H9 (cell line): ENCODE results near the gene FNDC3A. TPM values are rescaled to one million over a fixed set of nuclear protein-coding genes. Genes with fewer than 3 reads are reported as not detected.

ENCODE experiments used
- DNase-seq: peaks from one replicate; pipeline ENCODE4 v3.0.0-alpha.2; 2017
- H2AFZ ChIP-seq: one replicate; pipeline ENCODE4 v1.6.1; 2013; ENCODE audit warnings: mild to moderate bottlenecking, low read length, control low read depth, moderate library complexity
- H2AK5ac ChIP-seq: 2 replicates; pipeline ENCODE4 v1.6.1; 2013; ENCODE audit warnings: low read length, control low read depth, mixed read lengths; ENCODE audit not compliant: insufficient read length
- H2BK120ac ChIP-seq: one replicate; pipeline ENCODE4 v1.6.1; 2013; ENCODE audit warnings: low read depth, mild to moderate bottlenecking, low read length, control low read depth, inconsistent platforms; ENCODE audit not compliant: poor library complexity, severe bottlenecking
- H2BK12ac ChIP-seq: 2 replicates; pipeline ENCODE4 v1.6.1; 2013; ENCODE audit warnings: low read length, control low read depth, mixed read lengths, low read depth; ENCODE audit not compliant: insufficient read length
- H2BK15ac ChIP-seq: 2 replicates; pipeline ENCODE4 v1.6.1; 2013; ENCODE audit warnings: low read depth, low read length, control low read depth
- H2BK20ac ChIP-seq: one replicate; pipeline ENCODE4 v1.6.1; 2013; ENCODE audit warnings: low read depth, mild to moderate bottlenecking, low read length, control low read depth, inconsistent platforms; ENCODE audit not compliant: poor library complexity, severe bottlenecking
- H2BK5ac ChIP-seq: 2 replicates; pipeline ENCODE4 v1.6.1; 2013; ENCODE audit warnings: low read length, control low read depth, mixed read lengths; ENCODE audit not compliant: insufficient read length
- H3K14ac ChIP-seq: 2 replicates; pipeline ENCODE4 v1.6.1; 2013; ENCODE audit warnings: low read length, control low read depth; ENCODE audit not compliant: insufficient read depth
- H3K18ac ChIP-seq: 2 replicates; pipeline ENCODE4 v1.6.1; 2013; ENCODE audit warnings: low read depth, mild to moderate bottlenecking, mixed read lengths, low read length, control low read depth; ENCODE audit not compliant: insufficient read length
- H3K23ac ChIP-seq: 2 replicates; pipeline ENCODE4 v1.6.1; 2013; ENCODE audit warnings: low read length, control low read depth, mixed read lengths, low read depth; ENCODE audit not compliant: insufficient read length
- H3K23me2 ChIP-seq: 2 replicates; pipeline ENCODE4 v1.6.1; 2013; ENCODE audit warnings: low read depth, mild to moderate bottlenecking, mixed read lengths, low read length, control low read depth; ENCODE audit not compliant: insufficient read length, poor library complexity, severe bottlenecking
- H3K27ac ChIP-seq: 2 replicates; pipeline ENCODE4 v1.5.1; 2013; ENCODE audit warnings: low read length, control low read depth, mixed read lengths, low read depth; ENCODE audit not compliant: insufficient read length
- H3K27me3 ChIP-seq: 2 replicates; pipeline ENCODE4 v1.6.1; 2013; ENCODE audit warnings: low read length, control low read depth, inconsistent platforms; ENCODE audit not compliant: insufficient read depth
- H3K4ac ChIP-seq: 2 replicates; pipeline ENCODE4 v1.6.1; 2013; ENCODE audit warnings: low read depth, mild to moderate bottlenecking, control low read depth, inconsistent platforms, low read length, moderate library complexity
- H3K4me1 ChIP-seq: 2 replicates; pipeline ENCODE4 v1.6.1; 2013; ENCODE audit warnings: low read length, control low read depth, inconsistent platforms; ENCODE audit not compliant: insufficient read depth
- H3K4me2 ChIP-seq: 2 replicates; pipeline ENCODE4 v1.6.1; 2013; ENCODE audit warnings: low read length, control low read depth, mixed read lengths; ENCODE audit not compliant: insufficient read length, insufficient read depth
- H3K56ac ChIP-seq: 2 replicates; pipeline ENCODE4 v1.6.1; 2013; ENCODE audit warnings: low read depth, mild to moderate bottlenecking, mixed read lengths, low read length, control low read depth; ENCODE audit not compliant: insufficient read length
- H3K79me1 ChIP-seq: 2 replicates; pipeline ENCODE4 v1.6.1; 2013; ENCODE audit warnings: low read depth, mild to moderate bottlenecking, moderate library complexity, low read length, control low read depth, inconsistent platforms; ENCODE audit not compliant: insufficient read depth, poor library complexity, severe bottlenecking
- H3K79me2 ChIP-seq: 2 replicates; pipeline ENCODE4 v1.6.1; 2013; ENCODE audit warnings: low read length, control low read depth, inconsistent platforms; ENCODE audit not compliant: insufficient read depth
- H3K9ac ChIP-seq: 2 replicates; pipeline ENCODE4 v1.6.1; 2013; ENCODE audit warnings: low read length, control low read depth, mixed read lengths; ENCODE audit not compliant: insufficient read length; ENCODE audit errors: extremely low read depth
- H3K9me3 ChIP-seq: one replicate; pipeline ENCODE4 v1.6.1; 2013; ENCODE audit warnings: low read depth, low read length, inconsistent platforms; ENCODE audit not compliant: control insufficient read depth
- H3T11ph ChIP-seq: one replicate; pipeline ENCODE4 v1.6.1; 2013; ENCODE audit warnings: mild to moderate bottlenecking, low read length, control low read depth, inconsistent platforms
- H4K20me1 ChIP-seq: one replicate; pipeline ENCODE4 v1.6.1; 2013; ENCODE audit not compliant: control insufficient read depth, insufficient read length, insufficient read depth
- H4K5ac ChIP-seq: 2 replicates; pipeline ENCODE4 v1.6.1; 2013; ENCODE audit warnings: low read depth, mild to moderate bottlenecking, mixed read lengths, low read length, control low read depth; ENCODE audit not compliant: insufficient read length
- H4K8ac ChIP-seq: replicated peaks from 2 replicates; pipeline ENCODE4 v1.6.1; 2013; ENCODE audit warnings: low read length, control low read depth, mixed read lengths, low read depth; ENCODE audit not compliant: insufficient read length
- H4K91ac ChIP-seq: 2 replicates; pipeline ENCODE4 v1.6.1; 2013; ENCODE audit warnings: low read depth, mild to moderate bottlenecking, moderate library complexity, mixed read lengths, low read length, control low read depth; ENCODE audit not compliant: insufficient read length
- H3K27ac Mint-ChIP-seq, 3 experiments: 2 replicates in 2 of 3; 3 replicates in 1 of 3; pipeline ENCODE4 v1.8.0; 2020 to 2021; ENCODE audit warnings: mixed read lengths in 3 of 3, mild to moderate bottlenecking in 1 of 3, moderate library complexity in 1 of 3
- H3K27me3 Mint-ChIP-seq: 2 replicates; pipeline ENCODE4 v1.8.0; 2021; ENCODE audit warnings: low read depth, mild to moderate bottlenecking, moderate library complexity, mixed read lengths
- H3K36me3 Mint-ChIP-seq, 3 experiments: 2 replicates in 2 of 3; 3 replicates in 1 of 3; pipeline ENCODE4 v1.8.0; 2020 to 2021; ENCODE audit warnings: low read depth in 3 of 3, mixed read lengths in 3 of 3; ENCODE audit not compliant: insufficient read depth in 1 of 3
- H3K4me1 Mint-ChIP-seq, 2 experiments: 2 replicates each; pipeline ENCODE4 v1.8.0; 2020; ENCODE audit warnings: mixed read lengths in 2 of 2
- H3K4me3 Mint-ChIP-seq, 2 experiments: 2 replicates in 1 of 2; 3 replicates in 1 of 2; pipeline ENCODE4 v1.8.0; 2020 to 2021; ENCODE audit warnings: mild to moderate bottlenecking in 2 of 2, mixed read lengths in 2 of 2, moderate library complexity in 1 of 2
- H3K9me3 Mint-ChIP-seq, 2 experiments: 2 replicates in 1 of 2; 3 replicates in 1 of 2; pipeline ENCODE4 v1.8.0; 2020; ENCODE audit warnings: mild to moderate bottlenecking in 2 of 2, mixed read lengths in 2 of 2, moderate library complexity in 1 of 2
- WGBS: extraction: QIAGEN DNeasy Blood & Tissue Kit; methylation state at CpG from one replicate; pipeline ENCODE4 v1.1.7; 2013; ENCODE audit warnings: missing lambda C conversion rate, low lambda C conversion rate, mixed read lengths; ENCODE audit not compliant: insufficient read length; ENCODE audit errors: extremely low coverage; 5-methylcytosine and 5-hydroxymethylcytosine counted together
- total RNA-seq: library from RNA; stranded (reverse); gene quantifications from 2 replicates; pipeline ENCODE4 v1.2.1, GENCODE V29; 2021
- TF ChIP-seq, protein P1 (sequence below): fragments of 200-600 bp; sonication (generic); conservative IDR thresholded peaks from 3 replicates; pipeline ENCODE4 v1.8.0; 2021; ENCODE audit warnings: antibody characterized with exemption, mild to moderate bottlenecking

The FNDC3A gene
- total RNA-seq, 1 experiment from 2014 or later = 27.4 TPM

DNA sequence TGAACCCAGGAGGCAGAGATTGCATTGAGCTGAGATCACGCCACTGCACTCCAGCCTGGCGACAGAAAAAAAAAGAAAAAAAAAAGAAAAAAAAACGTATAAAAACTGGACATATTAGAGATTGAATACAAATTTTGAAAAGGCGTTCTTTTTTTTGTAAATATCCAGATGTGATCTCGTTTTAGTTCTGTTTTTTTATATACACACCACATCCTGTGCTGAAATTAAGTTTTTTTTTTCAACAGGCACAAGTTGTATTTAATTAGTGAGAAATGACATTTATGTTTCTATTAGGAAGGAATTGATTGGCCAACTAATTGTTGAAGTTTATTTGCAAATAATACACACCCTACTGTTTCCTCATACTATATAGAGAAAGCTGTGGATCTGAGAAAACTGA, 275.6 kb downstream of the FNDC3A start:
- no peak overlapping the region for H2BK15ac ChIP-seq
- no CpG with 5 or more reads among the region's 5 CpGs for WGBS
- H3K23ac ChIP-seq = no peak overlapping the region
- H3K9ac ChIP-seq = no peak overlapping the region
- H2BK20ac ChIP-seq = no peak overlapping the region
- no peak overlapping the region for H3K4me2 ChIP-seq
- no peaks in the 10 kb centered on the region for H3K4me1 ChIP-seq
- no peak for DNase-seq
- H3K18ac ChIP-seq = no peak overlapping the region
- peaks cover 0 to 3% (median 0%) of the 10 kb centered on the region in 3 experiments; a peak in 1 of 7 replicates for H3K36me3 Mint-ChIP-seq
- no peak overlapping the region for H2BK120ac ChIP-seq
- no peaks in the 10 kb centered on the region; the same call in 1 of the 2 replicates for H3K27me3 Mint-ChIP-seq
- H3T11ph ChIP-seq = no peak overlapping the region
- H3K23me2 ChIP-seq = peaks cover 9% of the 10 kb centered on the region
- H3K9me3 Mint-ChIP-seq = no peaks in the 10 kb centered on the region; a peak in 1 of 5 replicates
- H3K79me1 ChIP-seq = no peaks in the 10 kb centered on the region
- H2AFZ ChIP-seq = no peak overlapping the region
- H3K4me3 Mint-ChIP-seq = no peak overlapping the region
- H2BK5ac ChIP-seq = no peak overlapping the region
- H3K56ac ChIP-seq = no peak overlapping the region
- H3K27me3 ChIP-seq = no peaks in the 10 kb centered on the region
- TF ChIP-seq, protein P1, sequence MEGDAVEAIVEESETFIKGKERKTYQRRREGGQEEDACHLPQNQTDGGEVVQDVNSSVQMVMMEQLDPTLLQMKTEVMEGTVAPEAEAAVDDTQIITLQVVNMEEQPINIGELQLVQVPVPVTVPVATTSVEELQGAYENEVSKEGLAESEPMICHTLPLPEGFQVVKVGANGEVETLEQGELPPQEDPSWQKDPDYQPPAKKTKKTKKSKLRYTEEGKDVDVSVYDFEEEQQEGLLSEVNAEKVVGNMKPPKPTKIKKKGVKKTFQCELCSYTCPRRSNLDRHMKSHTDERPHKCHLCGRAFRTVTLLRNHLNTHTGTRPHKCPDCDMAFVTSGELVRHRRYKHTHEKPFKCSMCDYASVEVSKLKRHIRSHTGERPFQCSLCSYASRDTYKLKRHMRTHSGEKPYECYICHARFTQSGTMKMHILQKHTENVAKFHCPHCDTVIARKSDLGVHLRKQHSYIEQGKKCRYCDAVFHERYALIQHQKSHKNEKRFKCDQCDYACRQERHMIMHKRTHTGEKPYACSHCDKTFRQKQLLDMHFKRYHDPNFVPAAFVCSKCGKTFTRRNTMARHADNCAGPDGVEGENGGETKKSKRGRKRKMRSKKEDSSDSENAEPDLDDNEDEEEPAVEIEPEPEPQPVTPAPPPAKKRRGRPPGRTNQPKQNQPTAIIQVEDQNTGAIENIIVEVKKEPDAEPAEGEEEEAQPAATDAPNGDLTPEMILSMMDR = no peak
- H2BK12ac ChIP-seq = no peak overlapping the region
- no peak overlapping the region for H2AK5ac ChIP-seq
- no peak overlapping the region for H3K27ac Mint-ChIP-seq
- no peaks in the 10 kb centered on the region for H3K79me2 ChIP-seq
- H4K91ac ChIP-seq = no peak overlapping the region
- H3K27ac ChIP-seq = no peak overlapping the region
- H4K8ac ChIP-seq = no peak overlapping the region
- H4K20me1 ChIP-seq = no peaks in the 10 kb centered on the region
- no peaks in the 10 kb centered on the region for H3K9me3 ChIP-seq
- peaks cover 13 to 14% of the 10 kb centered on the region in 2 experiments for H3K4me1 Mint-ChIP-seq
- no peak overlapping the region for H3K14ac ChIP-seq
- H3K4ac ChIP-seq = no peak overlapping the region
- no peak overlapping the region for H4K5ac ChIP-seq
